SU-DHL-6 (cell line): Measurements from ENCODE around the gene IPP.

Experiments
- H2AFZ ChIP-seq: fragments of 200-600 bp; sonication (generic); 2 replicates; pipeline ENCODE4 v1.6.1; 2014; ENCODE audit warnings: low read depth, mild to moderate bottlenecking, moderate library complexity, mixed read lengths, antibody characterized with exemption, low read length; ENCODE audit not compliant: severe bottlenecking
- H3F3A ChIP-seq: fragments of 200-600 bp; shearing (Covaris generic); 2 replicates; pipeline ENCODE4 v1.6.0; 2016; ENCODE audit warnings: antibody characterized with exemption, mild to moderate bottlenecking; ENCODE audit not compliant: insufficient read depth
- H3K27ac ChIP-seq: fragments of 200-600 bp; sonication (generic); 2 replicates; pipeline ENCODE4 v1.5.1; 2016; ENCODE audit warnings: low read depth, mild to moderate bottlenecking, low read length, moderate library complexity, mixed read lengths
- H3K27me3 ChIP-seq: fragments of 200-600 bp; sonication (generic), shearing (Covaris generic); 2 replicates; pipeline ENCODE4 v1.6.0; 2014; ENCODE audit warnings: mild to moderate bottlenecking, low read length
- H3K36me3 ChIP-seq: fragments of 200-600 bp; sonication (generic); 2 replicates; pipeline ENCODE4 v1.6.1; 2014; ENCODE audit warnings: mild to moderate bottlenecking, low read length, mixed read lengths
- H3K4me2 ChIP-seq: fragments of 300-600, 200-600 bp; shearing (Covaris generic), sonication (generic); 2 replicates; pipeline ENCODE4 v1.6.0; 2014; ENCODE audit warnings: low read length, low read depth, mild to moderate bottlenecking; ENCODE audit not compliant: poor library complexity, severe bottlenecking
- H3K4me3 ChIP-seq: fragments of 200-600 bp; sonication (generic); 2 replicates; pipeline ENCODE4 v1.5.1; 2014; ENCODE audit warnings: antibody characterized with exemption, low read length, mild to moderate bottlenecking, mixed read lengths; ENCODE audit not compliant: insufficient read depth, poor library complexity, severe bottlenecking
- H3K79me2 ChIP-seq: fragments of 200-600 bp; sonication (generic); 2 replicates; pipeline ENCODE4 v1.6.1; 2014; ENCODE audit warnings: mild to moderate bottlenecking, low read length, moderate library complexity; ENCODE audit not compliant: insufficient read depth
- H3K9ac ChIP-seq: fragments of 200-600 bp; sonication (generic); 2 replicates; pipeline ENCODE4 v1.7.0; 2014; ENCODE audit warnings: mild to moderate bottlenecking, low read length
- H3K9me2 ChIP-seq: fragments of 200-600 bp; sonication (generic); replicated peaks from 2 replicates; pipeline ENCODE4 v1.6.1; 2014; ENCODE audit warnings: low read length; ENCODE audit not compliant: insufficient read depth
- H3K9me3 ChIP-seq: fragments of 200-600 bp; sonication (generic); 2 replicates; pipeline ENCODE4 v1.6.1; 2014; ENCODE audit warnings: low read length, mixed read lengths; ENCODE audit not compliant: insufficient read depth
- H4K20me1 ChIP-seq: fragments of 200-600 bp; sonication (generic); 2 replicates; pipeline ENCODE4 v1.6.1; 2014; ENCODE audit warnings: low read depth, mild to moderate bottlenecking, antibody characterized with exemption, low read length, moderate library complexity, mixed read lengths
- EZH2phosphoT487 ChIP-seq: fragments of 200-600 bp; sonication (generic), shearing (Covaris generic); conservative IDR thresholded peaks from 2 replicates; pipeline ENCODE4 v1.6.1; 2018; ENCODE audit warnings: mild to moderate bottlenecking, antibody characterized with exemption, low read length, moderate library complexity, mixed read lengths
- TF ChIP-seq, protein P1 (sequence below): fragments of 200-600 bp; sonication (generic); IDR thresholded peaks from one replicate; pipeline ENCODE4 v1.5.1; 2017; ENCODE audit warnings: antibody characterized with exemption, mild to moderate bottlenecking, low read length, moderate library complexity; ENCODE audit not compliant: insufficient read depth, poor library complexity, severe bottlenecking

Gene IPP

DNA sequence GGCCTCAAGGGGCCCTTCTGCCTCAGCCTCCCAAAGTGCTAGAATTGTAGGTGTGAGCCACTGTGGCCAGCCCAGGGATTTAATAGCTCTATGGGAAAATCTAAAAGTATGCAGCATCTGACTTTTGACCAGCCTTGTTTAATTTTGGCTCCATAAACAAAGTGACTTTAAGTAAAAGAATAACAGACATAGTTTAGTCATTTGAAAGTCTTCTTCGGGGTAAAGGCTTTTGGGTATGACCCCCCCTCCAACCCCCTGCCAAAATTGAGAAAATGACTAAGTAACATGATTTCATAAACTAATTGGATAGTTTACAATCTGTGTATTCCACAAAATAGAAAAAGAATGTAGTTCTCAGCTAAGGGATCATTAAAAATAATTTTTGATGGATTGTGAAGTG is 81.1 kb downstream of the IPP start:
- no peaks in the 10 kb centered on the region for H3K9me2 ChIP-seq
- no peaks in the 10 kb centered on the region for H3K27me3 ChIP-seq
- peaks cover 48% of the 10 kb centered on the region for H4K20me1 ChIP-seq
- H3K79me2 ChIP-seq, result peaks cover 100% of the 10 kb centered on the region
- 0 out of 2 replicates have a peak, but pooled peaks cover 3% of the 10 kb centered on the region for H3K36me3 ChIP-seq
- H2AFZ ChIP-seq, result no peak overlapping the region
- no peaks in the 10 kb centered on the region for H3K9me3 ChIP-seq
- TF ChIP-seq, protein P1, sequence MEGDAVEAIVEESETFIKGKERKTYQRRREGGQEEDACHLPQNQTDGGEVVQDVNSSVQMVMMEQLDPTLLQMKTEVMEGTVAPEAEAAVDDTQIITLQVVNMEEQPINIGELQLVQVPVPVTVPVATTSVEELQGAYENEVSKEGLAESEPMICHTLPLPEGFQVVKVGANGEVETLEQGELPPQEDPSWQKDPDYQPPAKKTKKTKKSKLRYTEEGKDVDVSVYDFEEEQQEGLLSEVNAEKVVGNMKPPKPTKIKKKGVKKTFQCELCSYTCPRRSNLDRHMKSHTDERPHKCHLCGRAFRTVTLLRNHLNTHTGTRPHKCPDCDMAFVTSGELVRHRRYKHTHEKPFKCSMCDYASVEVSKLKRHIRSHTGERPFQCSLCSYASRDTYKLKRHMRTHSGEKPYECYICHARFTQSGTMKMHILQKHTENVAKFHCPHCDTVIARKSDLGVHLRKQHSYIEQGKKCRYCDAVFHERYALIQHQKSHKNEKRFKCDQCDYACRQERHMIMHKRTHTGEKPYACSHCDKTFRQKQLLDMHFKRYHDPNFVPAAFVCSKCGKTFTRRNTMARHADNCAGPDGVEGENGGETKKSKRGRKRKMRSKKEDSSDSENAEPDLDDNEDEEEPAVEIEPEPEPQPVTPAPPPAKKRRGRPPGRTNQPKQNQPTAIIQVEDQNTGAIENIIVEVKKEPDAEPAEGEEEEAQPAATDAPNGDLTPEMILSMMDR, result no peak
- TF ChIP-seq EZH2phosphoT487, result no peak
- H3K9ac ChIP-seq, result no peak overlapping the region
- no peak overlapping the region for H3K4me3 ChIP-seq
- H3F3A ChIP-seq, result peaks cover 4% of the 10 kb centered on the region; the same call in 1 of the 2 replicates
- H3K27ac ChIP-seq, result no peak overlapping the region
- no peak overlapping the region for H3K4me2 ChIP-seq

DNA sequence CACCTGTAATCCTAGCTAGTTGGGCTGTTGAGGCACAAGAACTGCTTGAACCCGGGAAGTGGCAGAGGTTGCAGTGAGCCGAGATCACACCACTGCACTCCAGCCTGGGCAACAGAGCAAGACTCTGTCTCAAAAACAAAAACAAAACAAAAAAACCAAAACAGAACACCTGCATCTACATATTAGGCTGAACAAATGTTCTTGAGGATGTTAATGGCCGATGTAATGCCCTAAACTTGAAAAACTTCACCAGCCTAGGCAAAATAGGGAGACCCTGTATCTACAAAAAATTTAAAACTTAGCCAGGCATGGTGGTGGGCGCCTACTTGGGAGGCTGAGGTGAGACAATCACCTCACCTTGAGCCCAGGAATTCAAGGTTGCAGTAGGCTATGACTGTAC is 81.9 kb downstream of the IPP start:
- Histone ChIP-seq H4K20me1 (peaks cover 42% of the 10 kb centered on the region), H3K27me3 (no peaks in the 10 kb centered on the region), H3K9ac (no peak overlapping the region), H3K4me2 (no peak overlapping the region), H3K9me2 (no peaks in the 10 kb centered on the region), H3K36me3 (0 out of 2 replicates have a peak, but pooled peaks cover 3% of the 10 kb centered on the region), H2AFZ (no peak overlapping the region), H3K27ac (no peak overlapping the region), H3K9me3 (no peaks in the 10 kb centered on the region), H3K79me2 (peaks cover 100% of the 10 kb centered on the region), H3F3A (peaks cover 4% of the 10 kb centered on the region; the same call in 1 of the 2 replicates), H3K4me3 (no peak overlapping the region)
- TF ChIP-seq EZH2phosphoT487, result no peak

DNA sequence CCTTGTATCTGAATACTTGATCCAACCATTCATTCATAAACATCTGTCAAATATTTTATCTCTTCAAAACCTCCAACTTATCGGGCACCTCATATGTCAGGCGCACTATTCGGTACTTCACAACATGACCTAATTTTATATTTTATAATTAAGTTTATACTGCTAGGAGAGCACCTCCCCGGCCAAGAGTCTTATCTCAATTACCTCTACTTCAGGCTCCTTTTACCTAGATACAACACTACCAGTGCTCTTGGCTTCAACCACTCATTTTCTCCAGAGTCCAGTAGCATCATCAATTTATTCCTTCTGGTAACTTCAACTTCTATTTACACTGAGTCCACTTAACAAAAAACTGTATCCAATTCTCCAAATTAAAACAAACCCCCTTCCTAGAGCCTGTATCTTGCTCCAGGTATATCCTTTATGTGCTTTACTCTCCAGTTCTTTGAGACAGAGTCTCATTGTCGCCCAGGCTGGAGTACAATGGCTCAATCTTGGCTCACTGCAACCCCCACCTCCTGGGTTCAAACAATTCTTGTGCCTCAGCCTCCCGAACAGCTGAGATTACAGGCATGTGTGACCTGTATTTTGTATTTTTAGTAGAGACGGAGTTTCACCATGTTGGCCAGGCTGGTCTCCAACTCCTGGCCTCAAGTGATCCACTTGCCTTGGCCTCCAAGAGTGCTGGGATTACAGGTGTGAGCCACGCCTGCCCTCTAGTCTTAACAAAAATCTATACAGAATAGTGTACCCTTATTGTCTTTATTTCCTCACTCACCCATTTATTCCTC is 82.9 kb downstream of the IPP start:
- H3K9me3 ChIP-seq, result no peaks in the 10 kb centered on the region
- no peaks in the 10 kb centered on the region for H3K27me3 ChIP-seq
- no peaks in the 10 kb centered on the region for H3K9me2 ChIP-seq
- no peak overlapping the region for H3K4me2 ChIP-seq
- H3K4me3 ChIP-seq, result no peak overlapping the region
- no peak overlapping the region for H3K27ac ChIP-seq
- no peak for TF ChIP-seq EZH2phosphoT487
- TF ChIP-seq, protein P1, result no peak
- H3K9ac ChIP-seq, result no peak overlapping the region
- 0 out of 2 replicates have a peak, but pooled peaks cover 3% of the 10 kb centered on the region for H3K36me3 ChIP-seq
- peaks cover 52% of the 10 kb centered on the region for H4K20me1 ChIP-seq
- H3F3A ChIP-seq, result peaks cover 4% of the 10 kb centered on the region; the same call in 1 of the 2 replicates
- no peak overlapping the region for H2AFZ ChIP-seq
- H3K79me2 ChIP-seq, result peaks cover 100% of the 10 kb centered on the region

DNA sequence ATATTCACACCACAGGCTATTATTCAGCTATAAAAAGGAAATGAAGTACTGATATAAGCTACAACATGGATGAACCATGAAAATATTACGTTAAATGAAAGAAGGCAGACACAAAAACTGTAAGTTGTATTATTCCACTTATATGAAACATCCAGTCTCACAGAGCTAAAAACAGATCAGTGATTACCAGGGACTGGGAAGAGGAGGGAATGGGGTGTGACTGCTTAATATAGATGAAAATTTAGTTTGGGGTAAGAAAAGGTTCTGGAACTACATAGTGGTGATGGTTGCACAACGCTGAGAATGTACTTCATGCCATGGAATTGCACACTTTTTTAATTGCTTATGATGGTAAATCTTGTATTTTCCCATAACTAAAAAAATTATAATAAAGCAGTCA is 83.6 kb downstream of the IPP start:
- H4K20me1 ChIP-seq, result peaks cover 56% of the 10 kb centered on the region
- no peaks in the 10 kb centered on the region for H3K27me3 ChIP-seq
- H3K36me3 ChIP-seq, result 0 out of 2 replicates have a peak, but pooled peaks cover 3% of the 10 kb centered on the region
- H3K9me2 ChIP-seq, result no peaks in the 10 kb centered on the region
- peaks cover 100% of the 10 kb centered on the region for H3K79me2 ChIP-seq
- H3F3A ChIP-seq, result peaks cover 4% of the 10 kb centered on the region; the same call in 1 of the 2 replicates
- H3K9ac ChIP-seq, result no peak overlapping the region
- H3K9me3 ChIP-seq, result no peaks in the 10 kb centered on the region
- H3K4me3 ChIP-seq, result no peak overlapping the region
- H3K27ac ChIP-seq, result no peak overlapping the region
- TF ChIP-seq, protein P1, result no peak
- TF ChIP-seq EZH2phosphoT487, result no peak
- no peak overlapping the region for H2AFZ ChIP-seq
- H3K4me2 ChIP-seq, result no peak overlapping the region
